Activated CD4-positive, alpha-beta T cell treated with anti-CD3 and anti-CD28 coated beads, Interleukin-2, amount 10 ng/mL, durations not matched to agents 7 days and 5 days (primary cell): ENCODE data around the gene XRCC2. TPM values are rescaled to one million over a fixed set of nuclear protein-coding genes. Genes with fewer than 3 reads are reported as not detected.

Experiments
- CTCF ChIA-PET: fragments of 350-600 bp; sonication (Branson Sonifier 250); formaldehyde crosslinking; loops from one replicate; lab custom pipeline; 2021; ENCODE audit warnings: antibody characterized with exemption; lab: Charles Lee
- POLR2A ChIA-PET: fragments of 350-600 bp; sonication (Branson Sonifier 250); formaldehyde crosslinking; loops from one replicate; lab custom pipeline; 2021; ENCODE audit warnings: antibody characterized with exemption; lab: Charles Lee
- DNase-seq: peaks from one replicate; pipeline ENCODE4 v3.0.0-alpha.2; 2020
- H3K27ac Mint-ChIP-seq: one replicate; pipeline ENCODE4 v1.8.0; 2021; ENCODE audit warnings: mild to moderate bottlenecking, moderate library complexity, mixed read lengths
- H3K27me3 Mint-ChIP-seq: one replicate; pipeline ENCODE4 v1.8.0; 2021; ENCODE audit warnings: mixed read lengths
- H3K36me3 Mint-ChIP-seq: one replicate; pipeline ENCODE4 v1.8.0; 2021; ENCODE audit warnings: low read depth, mixed read lengths
- H3K4me1 Mint-ChIP-seq: one replicate; pipeline ENCODE4 v1.8.0; 2021; ENCODE audit warnings: mixed read lengths
- H3K4me3 Mint-ChIP-seq: one replicate; pipeline ENCODE4 v1.8.0; 2021; ENCODE audit warnings: mild to moderate bottlenecking, moderate library complexity, mixed read lengths
- H3K9me3 Mint-ChIP-seq: one replicate; pipeline ENCODE4 v1.8.0; 2021; ENCODE audit warnings: mixed read lengths
- total RNA-seq, 2 experiments: library from RNA; stranded (reverse); gene quantifications; one replicate each; pipeline ENCODE4 v1.2.3, GENCODE V29; 2021

Gene XRCC2
- total RNA-seq, 2 experiments from 2014 or later, result 13.5 to 14.6 TPM

GRCh38 chr7:152596824-152597223 is 79.1 kb downstream of the XRCC2 start:
- H3K9me3 Mint-ChIP-seq, result no peaks in the 10 kb centered on the region
- H3K27ac Mint-ChIP-seq, result no peak overlapping the region
- no peak overlapping the region for H3K4me3 Mint-ChIP-seq
- no peaks in the 10 kb centered on the region for H3K4me1 Mint-ChIP-seq
- ChIA-PET CTCF (interaction anchor here (0.6 to 0.9 kb wide), 2 partner anchors 11 to 17 kb away, joined by 3 to 5 read pairs; no protein-coding TSS in a partner anchor), POLR2A (interaction anchor here (0.6 kb wide), 1 partner anchor 480 kb away, joined by 3 read pairs; no protein-coding TSS in a partner anchor)
- no peak for DNase-seq
- H3K27me3 Mint-ChIP-seq, result no peaks in the 10 kb centered on the region
- H3K36me3 Mint-ChIP-seq, result no peaks in the 10 kb centered on the region

Other genes with a start within 250 kb of the XRCC2 start
- 10 to 100 TPM; 66.7 to 74.0 TPM for gene KMT2C, start 240.1 kb downstream of the XRCC2 start, total RNA-seq
- gene ACTR3B, start 83.6 kb upstream of the XRCC2 start, total RNA-seq, result 1 to 10 TPM; 5.4 to 5.6 TPM